GM19372 (cell line): ENCODE measurements around the gene SLC15A1.

Source experiments
- ATAC-seq: cut with Tn5 transposase; IDR thresholded peaks from one replicate; pipeline ENCODE4 v1.9.1; 2021; ENCODE audit warnings: mild to moderate bottlenecking, low read depth, moderate library complexity; ENCODE audit not compliant: unreplicated experiment

SLC15A1 gene

DNA sequence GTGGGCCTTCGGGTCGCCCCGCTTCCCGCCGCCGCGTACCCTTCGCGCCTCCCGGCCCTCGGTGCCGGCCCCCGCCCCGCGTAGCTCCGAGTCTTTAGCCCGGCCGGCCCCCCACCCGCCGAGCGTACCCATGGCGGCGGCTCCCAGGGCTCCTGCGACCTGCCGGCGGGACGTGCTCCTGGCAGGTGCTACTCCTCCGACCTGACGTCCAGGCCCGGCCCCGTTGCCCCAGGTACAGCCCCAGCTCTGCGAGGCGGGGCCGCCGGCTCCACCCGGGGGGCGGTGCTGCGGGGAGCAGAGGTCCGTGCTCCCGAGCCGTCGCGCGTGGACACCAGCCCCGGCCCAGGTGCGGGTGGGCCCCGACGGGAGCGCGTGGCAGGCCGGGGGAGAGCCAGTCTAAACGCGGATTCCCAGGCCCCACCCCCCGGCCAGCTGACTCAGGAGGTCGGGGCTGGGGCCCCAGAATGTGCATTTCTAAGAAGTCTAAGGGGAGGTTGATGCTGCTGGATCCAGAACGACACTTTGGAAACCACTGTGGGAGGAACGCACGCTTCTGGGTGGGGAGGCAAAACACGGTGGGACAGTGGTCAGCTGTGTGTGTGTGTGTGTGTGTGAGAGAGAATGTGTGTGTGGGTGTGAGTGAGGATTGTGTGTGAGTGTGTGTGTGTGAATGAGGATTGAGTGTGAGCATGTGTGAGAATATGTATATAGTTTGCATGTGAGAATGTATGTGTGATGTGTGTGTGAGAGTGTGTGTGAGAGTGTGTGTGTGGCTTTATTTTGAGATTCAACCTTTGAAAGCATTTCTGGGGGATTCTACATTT is at the start of gene SLC15A1:
TSS of gene SLC15A1 (minus strand) at position 206 of the 824 bp plus-strand sequence. CDS start at position 132, 74 bp downstream.
- no peak for ATAC-seq

DNA sequence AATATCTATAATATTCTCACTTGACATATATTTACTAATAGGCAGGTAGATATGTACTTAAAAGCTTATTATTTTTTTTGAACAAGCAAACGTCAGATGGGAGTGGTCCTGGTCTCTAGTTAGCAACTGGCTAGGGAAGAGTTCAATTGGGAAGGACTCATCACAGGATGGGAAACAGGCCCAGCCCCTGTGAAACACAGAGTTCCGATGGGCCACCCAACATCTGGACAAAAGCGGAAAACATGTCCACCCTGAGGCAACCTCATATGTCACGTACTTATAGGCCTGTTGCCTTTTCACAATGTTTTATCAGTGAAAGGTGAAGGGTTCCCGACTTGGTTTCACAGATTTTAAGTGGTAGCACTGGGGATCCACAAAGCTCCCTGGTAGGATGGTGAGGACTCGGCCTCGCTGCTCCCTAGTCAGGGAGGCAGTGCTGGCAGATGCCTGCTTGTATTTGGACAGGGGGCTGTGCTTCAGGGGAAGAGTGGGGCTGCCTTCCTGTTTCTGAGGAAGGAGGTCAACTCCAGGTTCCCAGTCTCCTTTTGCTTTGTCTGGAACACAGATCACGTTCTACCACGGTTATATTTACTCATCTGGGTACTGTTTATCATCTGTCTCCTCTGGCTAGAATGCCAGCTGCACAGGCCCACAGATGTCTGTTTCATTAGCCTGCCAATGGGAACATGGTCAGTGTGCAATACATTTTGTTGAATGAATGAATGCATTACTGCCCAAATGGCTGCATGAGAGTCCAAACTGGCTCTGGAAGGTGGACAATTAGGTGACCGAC is 49.4 kb upstream of the SLC15A1 start:
- ATAC-seq: no peak

GRCh38 chr13:98800078-98800477 is 47.6 kb upstream of the SLC15A1 start:
- ATAC-seq: no peak

DNA sequence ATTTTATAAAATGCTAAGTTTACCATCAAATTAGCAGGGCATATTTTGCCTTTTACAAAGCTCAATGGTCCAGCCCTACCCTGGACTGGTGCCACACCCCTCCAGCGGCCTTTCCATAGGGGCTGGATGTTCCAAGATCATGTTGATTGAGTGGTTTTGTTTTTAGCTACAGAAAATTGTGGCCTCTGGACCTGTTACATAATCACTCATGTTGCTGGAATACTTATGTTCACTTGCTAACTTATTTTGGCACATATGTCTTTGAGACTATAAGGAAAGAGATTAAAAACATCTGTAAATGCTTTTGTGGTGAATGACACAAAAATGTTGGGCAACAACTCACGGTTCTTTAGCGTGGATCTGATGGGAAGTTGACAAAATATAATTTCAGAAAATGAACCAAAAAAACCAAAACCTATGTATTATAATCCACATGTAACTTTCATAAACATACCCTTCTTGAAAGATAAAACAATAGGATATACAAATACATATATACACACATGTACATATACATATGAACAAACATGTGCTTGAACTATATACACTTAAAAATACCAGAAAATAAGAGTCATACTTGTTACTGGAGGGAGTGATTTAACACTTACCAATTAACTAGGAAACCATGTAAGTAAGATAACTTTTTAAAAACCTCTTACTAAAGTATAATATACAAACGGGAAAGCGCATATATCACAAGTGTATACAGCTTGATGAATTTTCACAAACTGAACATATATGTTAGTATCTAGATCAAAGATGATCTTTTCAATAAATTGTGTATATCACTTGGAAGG is 46.6 kb upstream of the SLC15A1 start:
- ATAC-seq: no peak

- ATAC-seq: no peak
These were observed 45.0 kb upstream of the SLC15A1 start for GRCh38 chr13:98797456-98797855.

- no peak for ATAC-seq
These were observed 44.3 kb upstream of the SLC15A1 start for GRCh38 chr13:98796798-98797197.

DNA sequence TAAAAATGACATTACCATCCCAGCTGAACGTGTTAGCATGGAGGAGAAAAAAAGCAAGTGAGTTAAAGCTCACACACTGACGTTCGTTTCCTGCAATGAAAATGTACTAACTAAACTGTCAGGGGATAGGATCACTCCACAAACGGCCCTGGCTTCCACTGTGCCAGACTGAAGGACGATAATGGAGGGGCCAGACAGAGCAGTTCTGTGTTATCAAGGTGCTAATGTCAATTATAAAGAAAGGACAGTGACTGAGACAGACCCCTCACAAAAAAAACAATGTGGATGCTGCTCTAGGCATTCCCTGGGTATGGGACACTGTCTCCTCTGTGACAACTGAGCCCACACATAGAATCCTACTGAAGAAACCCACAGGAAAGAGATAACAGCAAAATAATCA is 43.7 kb upstream of the SLC15A1 start:
- no peak for ATAC-seq

- ATAC-seq: no peak
These were observed 42.7 kb upstream of the SLC15A1 start for GRCh38 chr13:98795220-98795619.

GRCh38 chr13:98794498-98794897 is 42.0 kb upstream of the SLC15A1 start:
- no peak for ATAC-seq

DNA sequence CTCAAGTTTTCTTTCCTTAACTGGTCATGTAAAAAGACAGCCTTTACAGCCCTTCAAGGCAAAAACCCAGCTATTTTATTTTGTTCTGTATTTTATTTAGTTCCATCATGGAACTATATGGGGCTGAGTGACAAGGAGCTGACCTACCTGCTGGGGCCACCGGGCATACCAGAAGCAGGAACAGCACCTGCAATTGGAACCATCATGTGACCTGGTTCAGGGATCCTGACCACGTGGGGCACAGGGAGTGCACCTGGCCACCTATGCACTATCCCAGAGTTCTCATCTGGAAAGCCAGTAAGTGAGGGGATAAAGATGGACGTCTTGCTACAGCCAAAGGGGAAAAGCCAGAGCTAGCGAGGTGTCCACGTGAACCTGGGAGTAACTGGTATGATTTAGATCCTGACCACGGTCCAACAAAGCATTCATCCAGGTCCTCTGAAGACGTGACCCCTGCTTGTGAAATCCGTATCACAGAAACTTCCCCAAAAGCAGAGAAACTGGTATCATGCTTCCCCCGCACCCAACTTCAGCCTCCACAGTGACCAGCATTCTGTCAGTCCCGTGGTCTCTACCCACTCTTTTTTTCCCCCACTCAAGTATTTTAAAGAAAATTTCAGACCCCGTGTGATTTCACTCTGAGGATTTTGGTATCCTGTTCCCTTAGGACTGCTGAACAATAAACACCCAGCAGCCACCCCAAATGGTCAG is 40.5 kb upstream of the SLC15A1 start:
- ATAC-seq: no peak

DNA sequence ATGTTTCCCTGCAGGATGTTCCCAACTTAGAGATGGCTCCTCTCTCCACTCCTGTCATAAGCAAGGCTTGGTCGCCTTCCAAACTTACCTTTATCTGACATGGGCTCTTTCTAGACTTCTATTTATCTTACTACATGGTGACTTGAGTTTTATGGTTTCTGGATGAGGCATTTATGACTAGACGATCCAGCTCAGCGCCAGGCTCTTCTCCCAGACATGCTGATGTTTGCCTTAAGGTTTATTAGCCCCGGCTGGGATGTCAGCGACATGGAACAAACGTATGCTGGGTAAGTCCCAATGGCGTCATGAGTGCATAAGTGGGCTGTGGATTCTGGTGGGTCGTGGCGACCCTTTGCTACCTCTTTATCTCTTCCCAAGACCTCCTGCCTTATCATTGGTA is 39.8 kb upstream of the SLC15A1 start:
- no peak for ATAC-seq

DNA sequence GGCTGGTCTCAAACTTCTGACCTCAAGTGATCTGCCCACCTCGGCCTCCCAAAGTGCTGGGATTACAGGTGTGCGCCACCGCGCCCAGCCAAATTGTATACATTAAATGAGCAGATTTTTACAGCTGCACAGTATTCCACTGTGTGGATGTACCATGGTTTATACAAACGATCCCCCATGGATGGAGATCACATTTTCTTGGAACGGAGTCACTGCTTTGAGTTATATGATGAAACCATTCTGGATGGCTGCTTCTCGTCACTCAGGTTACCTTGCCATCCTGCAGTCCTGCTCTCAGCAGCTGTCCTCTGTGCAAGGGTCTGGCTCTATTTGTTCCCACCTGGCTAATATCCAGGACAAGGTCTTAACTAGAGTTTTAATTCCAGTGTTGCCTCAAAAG is 39.1 kb upstream of the SLC15A1 start:
- no peak for ATAC-seq

DNA sequence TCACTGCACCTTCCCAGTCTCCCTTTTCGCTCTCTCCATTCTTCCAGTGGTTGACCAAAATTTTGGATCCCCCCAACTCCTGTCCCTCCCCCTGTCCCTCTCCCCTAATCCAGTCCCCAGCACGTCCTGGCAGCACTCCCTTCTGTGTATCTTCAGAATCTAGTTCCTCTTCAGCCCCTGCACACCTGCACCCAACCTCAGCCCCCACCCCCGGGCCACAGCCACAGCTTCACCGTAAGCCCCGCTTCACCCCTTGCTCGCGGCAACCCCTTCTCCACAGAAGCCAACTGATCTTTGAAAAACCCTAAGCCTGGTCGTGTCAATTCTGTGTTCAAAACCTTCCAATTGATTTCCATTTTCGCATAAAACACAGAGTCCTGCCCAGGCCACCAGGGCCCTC is 35.5 kb upstream of the SLC15A1 start:
- no peak for ATAC-seq

- no peak for ATAC-seq
These were observed 34.7 kb upstream of the SLC15A1 start for GRCh38 chr13:98787173-98787572.

- ATAC-seq: no peak
These were observed 33.6 kb upstream of the SLC15A1 start for GRCh38 chr13:98786023-98786422.

DNA sequence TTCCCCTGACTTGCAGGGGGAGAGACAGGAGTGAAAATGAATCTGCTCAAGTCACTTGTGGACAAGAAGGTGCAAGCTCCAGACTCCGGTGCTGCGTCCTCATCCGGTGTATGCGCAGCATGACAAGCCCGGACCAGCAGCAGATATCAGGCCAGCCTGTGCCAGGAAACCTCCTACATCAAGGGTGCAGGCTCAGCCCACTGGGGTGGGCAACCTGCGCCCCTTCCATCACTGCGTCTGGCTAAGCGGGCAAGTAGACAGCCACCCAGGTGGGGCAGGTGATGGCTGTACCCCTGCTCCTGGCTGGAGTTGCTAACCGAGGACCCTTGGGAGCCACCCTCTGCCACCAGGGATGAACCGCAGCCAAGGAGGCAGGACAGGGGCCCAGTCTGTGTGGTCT is 32.9 kb upstream of the SLC15A1 start:
- ATAC-seq: no peak

DNA sequence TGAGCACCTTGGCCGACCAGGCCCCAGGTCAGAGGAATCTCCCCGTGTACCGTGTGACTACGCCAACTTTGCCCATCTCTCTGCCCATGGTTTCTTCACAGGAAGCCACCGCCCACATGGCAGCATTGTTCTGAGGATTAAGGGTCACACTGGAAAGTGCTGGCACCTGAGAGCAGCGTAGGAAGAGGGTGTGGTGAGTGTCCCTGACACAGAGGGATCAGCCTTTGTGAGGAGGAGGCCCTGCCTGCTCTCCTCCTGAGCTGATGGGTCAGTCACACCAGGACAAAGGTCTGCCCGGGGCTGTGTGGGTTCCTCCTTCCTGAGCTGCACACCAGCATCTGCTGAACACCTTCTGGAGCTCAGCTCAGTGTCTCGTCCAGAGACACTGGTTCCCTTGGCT is 32.2 kb upstream of the SLC15A1 start:
- no peak for ATAC-seq

DNA sequence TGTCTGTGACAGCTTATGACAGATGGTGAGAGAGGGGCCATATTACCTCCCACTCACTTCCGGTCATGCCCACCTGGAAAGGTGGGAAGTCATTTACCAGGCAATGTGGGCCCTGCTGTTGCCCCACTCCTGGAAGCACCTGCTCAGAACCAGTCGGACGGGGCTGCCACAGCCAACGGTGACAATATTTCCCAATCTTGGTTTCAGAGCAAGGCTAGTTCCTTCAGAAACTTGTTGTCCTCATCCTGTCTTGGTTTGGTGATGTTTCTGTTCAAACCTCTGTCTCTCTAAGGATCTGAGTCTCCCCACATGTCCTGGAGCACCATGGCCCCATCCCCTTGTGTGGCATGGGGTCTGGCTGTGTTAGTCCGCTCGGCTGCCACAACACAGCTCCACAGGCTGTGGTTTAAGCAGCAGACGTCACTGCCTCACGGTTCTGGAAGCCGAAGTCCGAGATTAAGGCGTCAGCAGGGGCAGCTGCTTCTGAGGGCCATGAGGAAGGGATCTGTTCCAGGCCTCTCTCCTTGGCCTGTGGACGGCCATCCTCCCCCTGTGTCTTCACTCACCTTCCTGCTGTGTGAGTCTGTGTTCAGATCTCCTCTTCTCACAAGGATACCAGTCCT is 31.5 kb upstream of the SLC15A1 start:
- ATAC-seq: no peak

DNA sequence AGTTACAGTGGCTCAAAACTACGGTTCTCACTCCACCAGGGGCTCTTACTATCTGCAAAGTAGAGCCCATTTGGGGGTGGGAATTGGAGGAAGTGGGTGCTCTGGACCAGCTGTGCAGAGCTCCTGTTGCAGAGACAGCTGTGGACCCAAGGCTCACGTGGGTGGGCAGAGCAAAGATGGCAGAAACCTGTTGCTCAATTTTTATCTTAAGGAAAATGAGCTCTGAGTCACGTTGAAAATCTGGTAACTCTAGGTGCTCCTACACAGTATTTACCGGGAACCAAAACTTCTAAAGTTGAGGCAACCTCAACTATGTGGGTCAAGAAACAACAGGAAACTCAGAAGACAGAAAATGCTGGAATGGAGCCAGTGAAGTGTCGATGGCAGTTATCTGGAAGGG is 30.2 kb upstream of the SLC15A1 start:
- ATAC-seq: no peak

- ATAC-seq: no peak
These were observed 29.4 kb upstream of the SLC15A1 start for GRCh38 chr13:98781905-98782304.
